B cell (primary cell): ENCODE measurements around the gene GPHN. TPM values are rescaled to one million over a fixed set of nuclear protein-coding genes. Genes with fewer than 3 reads are reported as not detected.

ENCODE experiments used
- ATAC-seq: fragments of 200-7000 bp; cut with Tn5 transposase; one replicate; pipeline ENCODE4 v1.10.0; 2021; ENCODE audit warnings: low read depth, mild to moderate bottlenecking, moderate number of reproducible peaks, moderate library complexity
- CTCF ChIA-PET: fragments of 350-600 bp; sonication (Branson Sonifier 250); formaldehyde crosslinking; loops from one replicate; lab custom pipeline; 2021; ENCODE audit warnings: antibody characterized with exemption, inconsistent platforms; lab: Charles Lee
- POLR2A ChIA-PET: fragments of 350-600 bp; sonication (Branson Sonifier 250); formaldehyde crosslinking; loops from one replicate; lab custom pipeline; 2021; ENCODE audit warnings: antibody characterized with exemption; lab: Charles Lee
- DNase-seq: peaks from one replicate; pipeline ENCODE4 v3.0.0; 2013
- H2AFZ ChIP-seq: 2 replicates; pipeline ENCODE4 v1.6.1; 2012; ENCODE audit warnings: mild to moderate bottlenecking, low read depth, low read length; ENCODE audit not compliant: insufficient read depth, poor library complexity, severe bottlenecking
- H3K27ac ChIP-seq, 2 donors: 1 replicate in 1 of 2; 2 replicates in 1 of 2; pipeline ENCODE4 v1.5.1; 2012 to 2013; ENCODE audit warnings: low read length in 2 of 2, mild to moderate bottlenecking in 2 of 2, moderate library complexity in 1 of 2
- H3K27me3 ChIP-seq, 4 experiments: fragments of 200-600 bp in 1 of 4; sonication (generic) in 1 of 4; replicated peaks in 1 of 4; 1 replicate in 2 of 4; 2 replicates in 2 of 4; pipeline versions ENCODE4 v1.6.1 to v1.7.0; 2013 to 2016; ENCODE audit warnings: low read length in 3 of 4, mild to moderate bottlenecking in 2 of 4, mixed read lengths in 1 of 4, moderate library complexity in 1 of 4; ENCODE audit not compliant: insufficient read depth in 4 of 4, control insufficient read depth in 3 of 4; ENCODE audit errors: control extremely low read depth in 1 of 4
- H3K36me3 ChIP-seq, 2 experiments: replicated peaks in 1 of 2; 1 replicate in 1 of 2; 2 replicates in 1 of 2; pipeline versions ENCODE4 v1.6.1 to v1.7.1; 2013; ENCODE audit warnings: low read length in 1 of 2; ENCODE audit not compliant: insufficient read depth in 2 of 2, control insufficient read depth in 1 of 2; ENCODE audit errors: control extremely low read depth in 1 of 2, extremely low read depth in 1 of 2
- H3K4me1 ChIP-seq, 2 donors: fragments of 200-600 bp in 1 of 2; sonication (generic) in 1 of 2; 1 replicate in 1 of 2; 2 replicates in 1 of 2; pipeline versions ENCODE4 v1.5.1 to v1.6.1; 2013 to 2017; ENCODE audit warnings: low read length in 2 of 2; ENCODE audit not compliant: control insufficient read depth in 2 of 2, insufficient read depth in 2 of 2
- H3K4me2 ChIP-seq: replicated peaks from 2 replicates; pipeline ENCODE3; 2012; ENCODE audit warnings: mild to moderate bottlenecking, low read depth, low read length; ENCODE audit not compliant: poor library complexity, severe bottlenecking
- H3K4me3 ChIP-seq, 5 experiments: fragments of 200-600 bp in 1 of 5; sonication (generic) in 1 of 5; 1 replicate in 3 of 5; 2 replicates in 2 of 5; pipeline versions ENCODE4 v1.5.1 to v1.7.0; 2011 to 2016; ENCODE audit warnings: low read length in 4 of 5, mild to moderate bottlenecking in 4 of 5, low read depth in 2 of 5, control low read depth in 1 of 5, moderate library complexity in 1 of 5; ENCODE audit not compliant: insufficient read depth in 1 of 5; ENCODE audit errors: control extremely low read depth in 1 of 5, extremely low read depth in 1 of 5
- H3K79me2 ChIP-seq: fragments of 200-600 bp; sonication (generic); one replicate; pipeline ENCODE4 v1.6.0; 2016; ENCODE audit warnings: low read length; ENCODE audit not compliant: control insufficient read depth, insufficient read depth
- H3K9ac ChIP-seq: fragments of 200-600 bp; sonication (generic); 2 replicates; pipeline ENCODE4 v1.6.1; 2017; ENCODE audit warnings: mild to moderate bottlenecking, low read length, moderate library complexity
- H3K9me3 ChIP-seq, 3 donors: one replicate each; pipeline versions ENCODE4 v1.6.1 to v1.7.1; 2013; ENCODE audit warnings: low read length in 2 of 3; ENCODE audit not compliant: control insufficient read depth in 2 of 3, insufficient read depth in 1 of 3; ENCODE audit errors: control extremely low read depth in 1 of 3
- H4K20me1 ChIP-seq: 2 replicates; pipeline ENCODE4 v1.6.0; 2012; ENCODE audit warnings: mild to moderate bottlenecking, low read length; ENCODE audit not compliant: insufficient read depth, control insufficient read depth, poor library complexity, severe bottlenecking
- H3K27ac Mint-ChIP-seq: one replicate; pipeline ENCODE4 v1.8.0; 2021; ENCODE audit warnings: mixed read lengths
- H3K27me3 Mint-ChIP-seq: one replicate; pipeline ENCODE4 v1.8.0; 2021; ENCODE audit warnings: mixed read lengths
- H3K4me1 Mint-ChIP-seq: one replicate; pipeline ENCODE4 v1.8.0; 2021; ENCODE audit warnings: mixed read lengths
- H3K4me3 Mint-ChIP-seq: one replicate; pipeline ENCODE4 v1.8.0; 2021; ENCODE audit warnings: mixed read lengths
- H3K9me3 Mint-ChIP-seq: one replicate; pipeline ENCODE4 v1.8.0; 2022; ENCODE audit warnings: mixed read lengths; ENCODE audit not compliant: insufficient read depth
- CTCF ChIP-seq: fragments of 200-600 bp; IDR thresholded peaks from one replicate; pipeline ENCODE4 v1.8.0; 2022; ENCODE audit warnings: antibody characterized with exemption, mild to moderate bottlenecking
- EZH2 ChIP-seq: IDR thresholded peaks from 2 replicates; pipeline ENCODE4 v1.6.1; 2012; ENCODE audit warnings: borderline replicate concordance, low read depth, mild to moderate bottlenecking, moderate library complexity, low read length; ENCODE audit not compliant: insufficient read depth, poor library complexity, severe bottlenecking
- WGBS: methylation state at CpG from one replicate; pipeline ENCODE4 v1.1.5; 2013; ENCODE audit warnings: missing lambda C conversion rate; ENCODE audit not compliant: insufficient coverage; 5-methylcytosine and 5-hydroxymethylcytosine counted together
- intact Hi-C: fragments of 100-400 bp; cut with micrococcal nuclease; formaldehyde crosslinking; loops from one replicate; pipeline ENCODE4 v1.10.0; 2022
- polyA plus RNA-seq: library from polyadenylated mRNA; depleted of rRNA; stranded (reverse); fragments of >200 nt; gene quantifications from 2 replicates; pipeline ENCODE4 v1.2.3, GENCODE V29; 2012
- total RNA-seq, 2 donors: library from RNA; stranded (reverse); fragments of 120-200 nt in 1 of 2; gene quantifications; 1 replicate in 1 of 2; 2 replicates in 1 of 2; pipeline versions ENCODE4 v1.2.3 to v1.2.4, GENCODE V29; 2013 to 2022

Gene GPHN
- total and polyA plus RNA-seq, 2 donors (not counting 1 experiment from before 2014, with no cell fraction given): 3.4 to 18.0 TPM

- WGBS: 100% methylated on average over 1 of the region's 3 CpGs
- H3K9ac ChIP-seq: no peak overlapping the region
- H3K36me3 ChIP-seq: no peaks in the 10 kb centered on the region
- TF ChIP-seq EZH2: no peak
- TF ChIP-seq CTCF: no peak
- ChIA-PET CTCF (no interaction called here), POLR2A (interaction anchor here (0.6 kb wide), 1 partner anchor 15 kb away, joined by 3 read pairs; no protein-coding TSS in a partner anchor)
- H3K4me3 Mint-ChIP-seq: no peak overlapping the region
- H3K27me3 Mint-ChIP-seq: no peaks in the 10 kb centered on the region
- no peak overlapping the region for H3K4me3 ChIP-seq
- H3K9me3 Mint-ChIP-seq: peaks cover 24% of the 10 kb centered on the region
- peaks cover 1 to 18% (median 14%) of the 10 kb centered on the region in 3 donors for H3K9me3 ChIP-seq
- no peak overlapping the region for H3K4me2 ChIP-seq
- DNase-seq: no peak
- no peaks in the 10 kb centered on the region for H3K79me2 ChIP-seq
- no peak for ATAC-seq
- no peaks in the 10 kb centered on the region for H3K4me1 ChIP-seq
- H4K20me1 ChIP-seq: no peaks in the 10 kb centered on the region
- H3K4me1 Mint-ChIP-seq: no peaks in the 10 kb centered on the region
- no peak overlapping the region for H3K27ac ChIP-seq
- no peaks in the 10 kb centered on the region for H3K27me3 ChIP-seq
- no peak overlapping the region for H3K27ac Mint-ChIP-seq
- no peak overlapping the region for H2AFZ ChIP-seq
- intact Hi-C loops: no loop called here
Measured at GRCh38 chr14:66657780-66658179, 149.8 kb downstream of the GPHN start.

- CTCF ChIA-PET: interaction anchor here (1.1 kb wide), 1 partner anchor 13 kb away, joined by 3 read pairs; no protein-coding TSS in a partner anchor
- POLR2A ChIA-PET: no interaction called here
- DNase-seq (no peak), ATAC-seq (no peak)
- Histone ChIP-seq H3K4me3 (no peak overlapping the region), H3K4me2 (no peak overlapping the region), H3K79me2 (no peaks in the 10 kb centered on the region), H3K4me1 (no peaks in the 10 kb centered on the region), H3K27me3 (no peaks in the 10 kb centered on the region), H4K20me1 (no peaks in the 10 kb centered on the region), H3K9ac (no peak overlapping the region), H3K27ac (no peak overlapping the region), H3K36me3 (no peaks in the 10 kb centered on the region), H2AFZ (no peak overlapping the region), H3K9me3 (peaks cover 1 to 18% (median 18%) of the 10 kb centered on the region in 3 donors)
- peaks cover 21% of the 10 kb centered on the region for H3K9me3 Mint-ChIP-seq
- H3K4me1 Mint-ChIP-seq: no peaks in the 10 kb centered on the region
- H3K27me3 Mint-ChIP-seq: no peaks in the 10 kb centered on the region
- H3K27ac Mint-ChIP-seq: no peak overlapping the region
- H3K4me3 Mint-ChIP-seq: no peak overlapping the region
- TF ChIP-seq CTCF: no peak
- TF ChIP-seq EZH2: no peak
- no CpG with 5 or more reads among the region's 4 CpGs for WGBS
- intact Hi-C loops: no loop called here
Measured at GRCh38 chr14:66662374-66662773, 154.4 kb downstream of the GPHN start.
